AG09309 (cell line): Measurements from ENCODE around the gene ZGPAT.

Experiments
- DNase-seq: peaks from one replicate; pipeline ENCODE4 v3.0.0-alpha.2; 2010; ENCODE audit warnings: low read depth
- H3K4me3 ChIP-seq: 2 replicates; pipeline ENCODE4 v1.5.1; 2011; ENCODE audit warnings: mild to moderate bottlenecking, low read depth, low read length, moderate library complexity; ENCODE audit not compliant: control insufficient read depth
- CTCF ChIP-seq: IDR thresholded peaks from 2 replicates; pipeline ENCODE4 v1.5.1; 2011; ENCODE audit warnings: mild to moderate bottlenecking, low read depth, low read length, inconsistent platforms; ENCODE audit not compliant: insufficient read depth, control insufficient read depth; ENCODE audit errors: missing control alignments

The ZGPAT gene

GRCh38 chr20:63751471-63752271 is 43.8 kb downstream of the ZGPAT start:
- H3K4me3 ChIP-seq, result no peak overlapping the region
- TF ChIP-seq CTCF, result no peak
- DNase-seq, result no peak

GRCh38 chr20:63752411-63753101 is 44.7 kb downstream of the ZGPAT start:
- no peak overlapping the region for H3K4me3 ChIP-seq
- no peak for TF ChIP-seq CTCF
- DNase-seq, result no peak

GRCh38 chr20:63753381-63753780 is 45.5 kb downstream of the ZGPAT start:
- DNase-seq, result no peak
- no peak overlapping the region for H3K4me3 ChIP-seq
- TF ChIP-seq CTCF, result no peak

GRCh38 chr20:63754008-63754407 is 46.2 kb downstream of the ZGPAT start:
- no peak for TF ChIP-seq CTCF
- no peak for DNase-seq
- no peak overlapping the region for H3K4me3 ChIP-seq

- no peak for TF ChIP-seq CTCF
- DNase-seq, result no peak
- H3K4me3 ChIP-seq, result no peak overlapping the region
Observed at GRCh38 chr20:63755933-63756647, 48.3 kb downstream of the ZGPAT start.

- H3K4me3 ChIP-seq, result no peak overlapping the region
- TF ChIP-seq CTCF, result no peak
- DNase-seq, result no peak
Observed at GRCh38 chr20:63756648-63756991, 48.8 kb downstream of the ZGPAT start.
